IMR-90 (cell line): ENCODE measurements around the gene PLA2G2E.

Experiments used
- POLR2A ChIP-seq: IDR thresholded peaks from 2 replicates; pipeline ENCODE4 v1.6.1; 2012; ENCODE audit warnings: mild to moderate bottlenecking, low read depth, low read length
- RAD21 ChIP-seq: IDR thresholded peaks from 2 replicates; pipeline ENCODE4 v1.6.1; 2012; ENCODE audit warnings: low read length, improper control_type of control experiment
- RFX5 ChIP-seq: IDR thresholded peaks from 2 replicates; pipeline ENCODE4 v1.8.0; 2012; ENCODE audit warnings: low read depth, mild to moderate bottlenecking, low read length, moderate library complexity
- TF ChIP-seq, protein P1 (sequence below): conservative IDR thresholded peaks from 2 replicates; pipeline ENCODE4 v1.5.1; 2012; ENCODE audit warnings: mild to moderate bottlenecking, low read depth, low read length, improper control_type of control experiment

GRCh38 chr1:19918057-19918456, 5.4 kb downstream of the PLA2G2E start:
- TF ChIP-seq, protein P1, sequence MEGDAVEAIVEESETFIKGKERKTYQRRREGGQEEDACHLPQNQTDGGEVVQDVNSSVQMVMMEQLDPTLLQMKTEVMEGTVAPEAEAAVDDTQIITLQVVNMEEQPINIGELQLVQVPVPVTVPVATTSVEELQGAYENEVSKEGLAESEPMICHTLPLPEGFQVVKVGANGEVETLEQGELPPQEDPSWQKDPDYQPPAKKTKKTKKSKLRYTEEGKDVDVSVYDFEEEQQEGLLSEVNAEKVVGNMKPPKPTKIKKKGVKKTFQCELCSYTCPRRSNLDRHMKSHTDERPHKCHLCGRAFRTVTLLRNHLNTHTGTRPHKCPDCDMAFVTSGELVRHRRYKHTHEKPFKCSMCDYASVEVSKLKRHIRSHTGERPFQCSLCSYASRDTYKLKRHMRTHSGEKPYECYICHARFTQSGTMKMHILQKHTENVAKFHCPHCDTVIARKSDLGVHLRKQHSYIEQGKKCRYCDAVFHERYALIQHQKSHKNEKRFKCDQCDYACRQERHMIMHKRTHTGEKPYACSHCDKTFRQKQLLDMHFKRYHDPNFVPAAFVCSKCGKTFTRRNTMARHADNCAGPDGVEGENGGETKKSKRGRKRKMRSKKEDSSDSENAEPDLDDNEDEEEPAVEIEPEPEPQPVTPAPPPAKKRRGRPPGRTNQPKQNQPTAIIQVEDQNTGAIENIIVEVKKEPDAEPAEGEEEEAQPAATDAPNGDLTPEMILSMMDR: peak; percentile 94
- TF ChIP-seq RAD21 (peak; percentile 95), RFX5 (no peak), POLR2A (no peak)
